ENCODE measurements around the gene TLR10.

TLR10 gene

DNA sequence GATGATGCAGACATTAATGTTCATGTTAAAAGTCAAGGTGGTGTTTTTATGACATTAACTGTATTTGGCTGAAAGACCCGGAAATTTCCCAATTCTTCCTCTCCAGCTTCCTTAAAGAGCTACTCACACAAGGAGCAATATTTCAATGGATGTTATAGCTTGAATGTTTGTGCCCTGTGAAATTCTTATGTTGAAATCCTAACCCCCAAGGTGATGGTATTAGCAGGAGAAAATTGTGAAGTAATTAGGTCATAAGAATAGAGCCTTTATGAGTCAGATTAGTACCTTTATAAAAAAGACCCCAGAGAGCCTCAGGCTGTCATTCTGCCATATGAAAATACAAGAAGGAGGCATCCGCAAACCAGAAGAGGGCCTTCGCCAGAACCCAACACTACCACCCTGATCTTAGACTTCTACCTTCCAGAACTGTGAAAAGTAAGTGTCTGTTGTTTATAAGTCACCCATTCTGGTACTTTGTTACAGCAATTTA lies 18.2 kb upstream of the TLR10 start:
- peaks cover 9% of the 10 kb centered on the region for H3K9me3 ChIP-seq (ENCODE audit: control insufficient read depth, low read length)
- no peaks in the 10 kb centered on the region for H3K4me1 ChIP-seq (ENCODE audit: control insufficient read depth, insufficient read depth, low read length, poor library complexity, severe bottlenecking)
- H3K4me3 ChIP-seq (ENCODE audit: extremely low read depth, insufficient read depth, low read length, poor library complexity, severe bottlenecking), result no peak overlapping the region
- H3K36me3 ChIP-seq (ENCODE audit: control insufficient read depth, insufficient read depth, low read length), result no peaks in the 10 kb centered on the region
- no peak overlapping the region for H3K27ac ChIP-seq (ENCODE audit: low read depth, low read length, severe bottlenecking)
- WGBS, 2 experiments (ENCODE audit: insufficient coverage in 2 of 2), result no CpG with 5 or more reads among the region's 3 CpGs

DNA sequence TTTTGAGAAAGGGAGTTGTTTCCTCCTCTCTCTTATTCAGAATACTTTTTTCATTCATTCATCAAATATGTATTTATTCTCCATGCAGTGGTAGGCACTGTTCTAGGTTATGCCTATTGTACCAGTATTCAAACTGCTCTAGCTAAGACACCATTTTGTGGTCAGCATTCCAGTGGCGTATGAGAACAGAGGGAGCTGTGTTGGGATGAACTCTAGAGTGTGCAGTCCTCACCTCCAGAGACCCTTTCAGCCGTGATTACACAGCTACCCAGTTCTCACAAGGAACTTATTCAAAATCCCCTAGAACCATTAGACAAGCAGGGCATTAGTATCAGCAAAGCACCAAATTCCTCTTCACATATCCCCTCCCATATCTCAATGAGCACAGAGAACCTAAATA lies 17.6 kb upstream of the TLR10 start:
- H3K36me3 ChIP-seq (ENCODE audit: control insufficient read depth, insufficient read depth, low read length), result no peaks in the 10 kb centered on the region
- H3K9me3 ChIP-seq (ENCODE audit: control insufficient read depth, low read length), result peaks cover 9% of the 10 kb centered on the region
- 71 to 90% methylated on average over 1 to 2 of the region's 2 CpGs for WGBS, 2 experiments (ENCODE audit: insufficient coverage in 2 of 2)
- H3K27ac ChIP-seq (ENCODE audit: low read depth, low read length, severe bottlenecking), result no peak overlapping the region
- H3K4me1 ChIP-seq (ENCODE audit: control insufficient read depth, insufficient read depth, low read length, poor library complexity, severe bottlenecking), result no peaks in the 10 kb centered on the region
- H3K4me3 ChIP-seq (ENCODE audit: extremely low read depth, insufficient read depth, low read length, poor library complexity, severe bottlenecking), result no peak overlapping the region

DNA sequence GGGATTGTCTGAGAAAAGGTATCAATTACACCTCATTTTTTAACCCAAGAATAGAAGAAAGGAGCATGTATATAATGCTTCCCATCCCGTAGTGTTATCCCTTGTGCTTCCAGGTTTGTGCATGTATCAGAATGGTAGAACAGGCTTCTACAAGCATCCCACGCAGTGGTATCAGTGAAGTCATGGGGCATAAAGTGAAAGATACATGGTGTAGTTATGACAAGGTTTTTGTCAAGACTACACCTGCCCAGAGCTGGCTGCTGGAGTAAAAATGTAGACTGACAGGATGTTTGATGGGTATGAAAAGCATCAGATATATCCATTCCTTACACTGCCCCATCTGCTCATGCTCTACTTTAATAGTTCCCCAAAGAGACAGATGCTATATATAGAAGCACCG lies 12.3 kb upstream of the TLR10 start:
- WGBS, 2 experiments (ENCODE audit: insufficient coverage in 2 of 2), result 80 to 96% methylated on average over 3 of the region's 3 CpGs
- no peak overlapping the region for H3K4me3 ChIP-seq (ENCODE audit: extremely low read depth, insufficient read depth, low read length, poor library complexity, severe bottlenecking)

DNA sequence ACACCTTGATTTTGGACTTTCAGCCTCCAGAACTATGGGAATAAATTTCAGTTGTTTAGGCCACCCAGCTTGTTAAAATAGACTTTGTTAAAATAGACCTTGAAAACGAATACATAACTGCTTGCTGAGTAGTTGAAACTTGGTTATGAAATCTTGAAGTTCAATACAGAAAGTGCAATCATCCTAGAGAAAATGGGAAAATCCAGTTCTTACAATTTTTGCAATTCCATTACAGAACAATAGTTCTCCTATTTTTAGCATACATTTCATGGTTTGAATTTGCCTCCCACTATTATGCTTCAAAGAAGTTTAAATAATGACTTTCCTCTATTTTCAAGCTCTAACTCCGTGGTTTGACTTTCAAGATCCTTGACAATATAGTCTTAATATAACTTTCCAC lies 11.3 kb upstream of the TLR10 start:
- Histone ChIP-seq H3K4me1 (ENCODE audit: control insufficient read depth, insufficient read depth, low read length, poor library complexity, severe bottlenecking) (peaks cover 3% of the 10 kb centered on the region), H3K27ac (ENCODE audit: low read depth, low read length, severe bottlenecking) (no peak overlapping the region), H3K4me3 (ENCODE audit: extremely low read depth, insufficient read depth, low read length, poor library complexity, severe bottlenecking) (no peak overlapping the region), H3K9me3 (ENCODE audit: control insufficient read depth, low read length) (no peaks in the 10 kb centered on the region), H3K36me3 (ENCODE audit: control insufficient read depth, insufficient read depth, low read length) (no peaks in the 10 kb centered on the region)
- 86 to 90% methylated on average over 1 to 2 of the region's 2 CpGs for WGBS, 2 experiments (ENCODE audit: insufficient coverage in 2 of 2)

More for the DNA sequence above, 12.3 kb upstream of the TLR10 start:
- Histone ChIP-seq H3K9me3 (ENCODE audit: control insufficient read depth, low read length) (no peaks in the 10 kb centered on the region), H3K4me1 (ENCODE audit: control insufficient read depth, insufficient read depth, low read length, poor library complexity, severe bottlenecking) (peaks cover 3% of the 10 kb centered on the region), H3K36me3 (ENCODE audit: control insufficient read depth, insufficient read depth, low read length) (no peaks in the 10 kb centered on the region), H3K27ac (ENCODE audit: low read depth, low read length, severe bottlenecking) (no peak overlapping the region)

DNA sequence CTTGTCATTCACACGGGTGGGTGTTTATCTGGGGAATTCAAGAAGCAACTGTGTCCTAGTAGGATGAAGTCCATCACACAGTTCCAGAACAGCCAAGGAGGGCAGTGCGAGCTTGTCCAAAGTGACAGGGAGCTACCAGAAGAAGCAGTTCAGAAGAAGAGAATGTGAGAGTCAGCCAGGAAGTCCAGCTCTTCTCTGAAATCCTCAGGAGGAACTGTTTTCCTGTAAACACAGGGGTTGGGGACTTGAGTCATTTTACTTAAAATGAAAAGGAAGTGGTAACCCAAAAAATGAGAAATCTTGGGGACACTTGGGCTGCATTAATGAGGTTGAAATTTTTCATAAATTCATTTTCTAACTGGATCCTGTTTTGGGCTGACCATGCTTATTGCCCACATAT lies 8.2 kb upstream of the TLR10 start:
- Histone ChIP-seq H3K4me3 (ENCODE audit: extremely low read depth, insufficient read depth, low read length, poor library complexity, severe bottlenecking) (no peak overlapping the region), H3K27ac (ENCODE audit: low read depth, low read length, severe bottlenecking) (no peak overlapping the region), H3K36me3 (ENCODE audit: control insufficient read depth, insufficient read depth, low read length) (no peaks in the 10 kb centered on the region), H3K9me3 (ENCODE audit: control insufficient read depth, low read length) (no peaks in the 10 kb centered on the region), H3K4me1 (ENCODE audit: control insufficient read depth, insufficient read depth, low read length, poor library complexity, severe bottlenecking) (peaks cover 3% of the 10 kb centered on the region)
- 67 to 93% methylated on average over 1 to 2 of the region's 2 CpGs for WGBS, 2 experiments (ENCODE audit: insufficient coverage in 2 of 2)

DNA sequence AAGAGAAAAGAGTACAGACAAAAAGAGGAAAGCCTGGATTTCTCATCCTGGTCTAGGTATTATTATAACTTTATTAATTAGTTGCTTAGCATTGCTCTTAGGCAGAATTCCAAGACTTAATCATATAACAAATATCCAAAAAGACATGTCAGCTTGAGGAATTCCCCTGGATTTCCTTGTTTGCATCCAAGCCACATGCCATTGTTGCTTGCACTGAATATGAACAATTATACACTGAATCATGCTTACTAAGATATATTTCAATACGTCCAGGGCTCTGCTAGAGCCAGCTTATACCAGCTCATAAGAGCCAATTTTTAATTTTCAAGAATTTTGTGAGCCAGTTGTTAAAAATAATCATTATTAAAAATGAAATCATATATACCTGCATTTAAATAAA lies 5.5 kb upstream of the TLR10 start:
- peaks cover 3% of the 10 kb centered on the region for H3K4me1 ChIP-seq (ENCODE audit: control insufficient read depth, insufficient read depth, low read length, poor library complexity, severe bottlenecking)
- no peaks in the 10 kb centered on the region for H3K36me3 ChIP-seq (ENCODE audit: control insufficient read depth, insufficient read depth, low read length)
- H3K27ac ChIP-seq (ENCODE audit: low read depth, low read length, severe bottlenecking), result no peak overlapping the region
- WGBS, 2 experiments (ENCODE audit: insufficient coverage in 2 of 2), result no CpG with 5 or more reads among the region's 1 CpG
- H3K9me3 ChIP-seq (ENCODE audit: control insufficient read depth, low read length), result no peaks in the 10 kb centered on the region
- no peak overlapping the region for H3K4me3 ChIP-seq (ENCODE audit: extremely low read depth, insufficient read depth, low read length, poor library complexity, severe bottlenecking)

DNA sequence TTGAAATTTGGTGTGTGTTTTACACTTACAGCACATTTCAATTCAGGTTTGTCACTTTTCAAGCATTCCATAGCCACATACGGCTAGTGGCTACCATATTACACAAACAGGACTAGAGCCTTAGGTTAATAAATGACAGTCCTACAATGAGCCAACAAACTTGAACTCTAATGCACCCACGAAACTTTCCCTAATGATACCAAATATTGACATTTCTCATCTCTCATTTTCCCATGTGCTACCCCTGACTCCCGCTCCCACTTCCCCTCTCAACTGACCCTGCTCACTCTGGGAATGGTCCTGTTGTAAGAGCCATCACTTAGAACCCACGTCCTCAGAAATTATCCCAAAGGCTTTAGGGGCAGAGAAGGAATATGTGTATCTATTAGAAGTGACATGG lies 4.9 kb upstream of the TLR10 start:
- no peaks in the 10 kb centered on the region for H3K36me3 ChIP-seq (ENCODE audit: control insufficient read depth, insufficient read depth, low read length)
- no peak overlapping the region for H3K27ac ChIP-seq (ENCODE audit: low read depth, low read length, severe bottlenecking)
- peaks cover 3% of the 10 kb centered on the region for H3K4me1 ChIP-seq (ENCODE audit: control insufficient read depth, insufficient read depth, low read length, poor library complexity, severe bottlenecking)
- H3K9me3 ChIP-seq (ENCODE audit: control insufficient read depth, low read length), result no peaks in the 10 kb centered on the region
- no peak overlapping the region for H3K4me3 ChIP-seq (ENCODE audit: extremely low read depth, insufficient read depth, low read length, poor library complexity, severe bottlenecking)
- WGBS, 2 experiments (ENCODE audit: insufficient coverage in 2 of 2), result 80 to 93% methylated on average over 2 to 3 of the region's 4 CpGs

DNA sequence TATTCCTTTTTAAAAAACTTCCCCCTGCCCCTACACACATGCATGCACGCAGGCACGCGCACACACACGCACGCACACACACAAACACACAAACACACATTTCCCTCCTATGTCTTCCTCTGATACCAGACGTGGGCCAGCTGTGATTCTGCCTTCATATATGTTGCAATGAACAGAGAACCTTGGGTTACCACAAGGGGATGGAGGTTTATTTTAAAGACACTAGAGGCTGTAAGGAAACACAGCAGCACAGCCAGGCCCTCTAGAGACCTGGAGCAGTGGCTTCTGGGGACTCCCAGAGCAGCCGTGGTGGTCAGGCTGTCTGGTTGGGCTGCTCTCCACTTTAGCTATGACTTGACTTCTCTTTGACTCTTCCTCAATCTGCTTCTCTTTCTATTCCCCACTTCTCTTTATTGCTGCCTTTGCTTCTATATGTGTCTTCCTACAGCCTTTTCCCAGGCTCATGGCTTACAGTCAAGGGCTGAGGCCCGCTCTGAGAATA lies 3.2 kb upstream of the TLR10 start:
- no peak overlapping the region for H3K27ac ChIP-seq (ENCODE audit: low read depth, low read length, severe bottlenecking)
- WGBS, 2 experiments (ENCODE audit: insufficient coverage in 2 of 2), result 92 to 95% methylated on average over 2 to 7 of the region's 8 CpGs
- H3K4me1 ChIP-seq (ENCODE audit: control insufficient read depth, insufficient read depth, low read length, poor library complexity, severe bottlenecking), result peaks cover under 1% of the 10 kb centered on the region
- no peaks in the 10 kb centered on the region for H3K36me3 ChIP-seq (ENCODE audit: control insufficient read depth, insufficient read depth, low read length)
- H3K9me3 ChIP-seq (ENCODE audit: control insufficient read depth, low read length), result no peaks in the 10 kb centered on the region
- no peak overlapping the region for H3K4me3 ChIP-seq (ENCODE audit: extremely low read depth, insufficient read depth, low read length, poor library complexity, severe bottlenecking)

DNA sequence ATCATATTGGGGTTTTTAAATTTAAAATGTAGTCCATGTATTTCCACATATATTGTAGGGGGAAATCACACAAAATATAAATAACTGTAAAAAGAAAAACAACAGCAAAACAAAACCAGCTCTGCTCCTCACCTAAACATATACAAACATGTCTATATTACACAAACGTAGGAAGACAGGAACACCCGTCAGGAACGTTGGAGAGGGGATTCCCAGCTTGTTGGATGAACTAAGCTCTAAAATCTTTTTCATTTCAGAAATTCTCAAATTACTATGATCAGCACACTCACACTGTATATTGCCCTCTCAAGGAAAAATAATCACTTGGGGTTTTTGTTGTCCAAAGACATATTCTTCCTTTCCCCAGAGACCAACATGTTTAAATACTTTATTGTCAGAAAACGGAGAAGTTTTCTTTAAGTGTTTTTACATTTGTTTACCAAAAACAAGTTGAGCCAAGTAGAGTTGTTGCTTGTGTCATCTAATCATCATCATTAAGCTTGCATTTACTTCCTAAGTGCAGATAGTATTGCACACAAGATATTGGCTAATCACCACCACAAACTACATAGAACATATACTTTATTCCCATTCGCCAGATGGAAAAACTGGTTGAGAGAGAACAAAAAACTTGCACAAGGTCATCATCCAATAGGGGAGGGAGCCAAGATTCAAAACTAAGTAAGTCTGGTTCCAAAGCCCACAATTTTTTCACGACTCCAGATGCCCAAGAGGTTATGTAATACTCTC lies 2.4 kb upstream of the TLR10 start:
- WGBS, 2 experiments (ENCODE audit: insufficient coverage in 2 of 2), result 89 to 91% methylated on average over 4 of the region's 6 CpGs
- H3K27ac ChIP-seq (ENCODE audit: low read depth, low read length, severe bottlenecking), result no peak overlapping the region
- no peaks in the 10 kb centered on the region for H3K9me3 ChIP-seq (ENCODE audit: control insufficient read depth, low read length)
- no peak overlapping the region for H3K4me3 ChIP-seq (ENCODE audit: extremely low read depth, insufficient read depth, low read length, poor library complexity, severe bottlenecking)
- no peaks in the 10 kb centered on the region for H3K36me3 ChIP-seq (ENCODE audit: control insufficient read depth, insufficient read depth, low read length)
- H3K4me1 ChIP-seq (ENCODE audit: control insufficient read depth, insufficient read depth, low read length, poor library complexity, severe bottlenecking), result no peaks in the 10 kb centered on the region

DNA sequence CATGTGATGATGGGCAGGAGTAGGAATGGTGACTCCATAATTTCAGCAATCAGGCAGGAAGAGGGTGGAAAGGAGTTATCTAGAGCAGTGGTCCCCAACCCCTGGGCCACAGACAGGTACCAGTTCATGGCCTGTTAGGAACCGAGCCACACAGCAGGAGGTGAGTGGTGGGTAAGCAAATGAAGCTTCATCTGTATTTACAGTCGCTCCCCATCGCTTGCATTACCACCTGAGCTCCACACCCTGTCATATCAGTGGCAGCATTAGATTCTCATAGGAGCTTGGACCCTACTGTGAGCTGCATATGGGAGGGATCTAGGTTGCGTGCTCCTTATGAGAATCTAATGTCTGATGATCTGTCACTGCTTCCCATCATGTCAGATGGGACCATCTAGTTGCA lies 1.4 kb upstream of the TLR10 start:
- no peak overlapping the region for H3K4me3 ChIP-seq (ENCODE audit: extremely low read depth, insufficient read depth, low read length, poor library complexity, severe bottlenecking)
- no peaks in the 10 kb centered on the region for H3K9me3 ChIP-seq (ENCODE audit: control insufficient read depth, low read length)
- no peaks in the 10 kb centered on the region for H3K36me3 ChIP-seq (ENCODE audit: control insufficient read depth, insufficient read depth, low read length)
- H3K4me1 ChIP-seq (ENCODE audit: control insufficient read depth, insufficient read depth, low read length, poor library complexity, severe bottlenecking), result no peaks in the 10 kb centered on the region
- no peak overlapping the region for H3K27ac ChIP-seq (ENCODE audit: low read depth, low read length, severe bottlenecking)
- WGBS, 2 experiments (ENCODE audit: insufficient coverage in 2 of 2), result 85 to 100% methylated on average over 1 to 4 of the region's 4 CpGs

DNA sequence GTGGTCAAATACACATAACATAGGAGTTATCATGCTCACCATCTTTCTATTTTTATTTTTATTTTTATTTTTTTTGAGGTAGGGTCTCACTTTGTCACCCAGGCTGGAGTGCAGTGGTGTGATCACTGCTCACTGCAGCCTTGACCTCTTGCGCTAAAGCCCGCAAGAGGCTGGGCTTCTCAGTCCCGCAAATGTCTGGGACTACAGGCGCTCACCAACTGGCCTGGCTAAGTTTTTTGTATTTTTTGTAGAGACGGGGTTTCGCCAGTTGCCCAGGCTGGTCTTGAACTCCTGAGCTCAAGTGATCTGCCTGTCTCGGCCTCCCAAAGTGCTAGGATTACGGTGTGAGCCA lies 295 bp upstream of the TLR10 start:
- Histone ChIP-seq H3K27ac (ENCODE audit: low read depth, low read length, severe bottlenecking) (no peak overlapping the region), H3K36me3 (ENCODE audit: control insufficient read depth, insufficient read depth, low read length) (no peaks in the 10 kb centered on the region), H3K4me1 (ENCODE audit: control insufficient read depth, insufficient read depth, low read length, poor library complexity, severe bottlenecking) (no peaks in the 10 kb centered on the region), H3K4me3 (ENCODE audit: extremely low read depth, insufficient read depth, low read length, poor library complexity, severe bottlenecking) (no peak overlapping the region), H3K9me3 (ENCODE audit: control insufficient read depth, low read length) (no peaks in the 10 kb centered on the region)
- WGBS, 2 experiments (ENCODE audit: insufficient coverage in 2 of 2), result 71 to 76% methylated on average over 5 to 7 of the region's 8 CpGs

All from mesodermal cell (in vitro differentiated cells).